ENCODE results near the gene LRRC4C.

- no peak for TF ChIP-seq RAD21 (IDR thresholded peaks at IDR 0.05; ENCODE audit: low read depth)
- no peak for TF ChIP-seq CREB1 (IDR thresholded peaks at IDR 0.05; ENCODE audit: low read depth)
- no peak for TF ChIP-seq REST (IDR thresholded peaks at IDR 0.05; ENCODE audit: low read depth)
- no peak for TF ChIP-seq TAF1 (IDR thresholded peaks at IDR 0.05; ENCODE audit: low read depth)
- no peak for TF ChIP-seq EGR1 (IDR thresholded peaks at IDR 0.05)
- no peak for TF ChIP-seq YY1 (IDR thresholded peaks at IDR 0.05; ENCODE audit: low read depth)
- TF ChIP-seq MAX (IDR thresholded peaks at IDR 0.05) = no peak
Measured at GRCh38 chr11:40179541-40179940, 1279.9 kb downstream of the LRRC4C start.
